Glomerular endothelial cell (primary cell): ENCODE measurements around the gene TSPOAP1. TPM values are rescaled to one million over a fixed set of nuclear protein-coding genes. Genes with fewer than 3 reads are reported as not detected.

Experiments
- DNase-seq: peaks from one replicate; pipeline ENCODE4 v3.0.0-alpha.2; 2011; ENCODE audit warnings: low read depth, low spot score; ENCODE audit errors: extremely low read depth
- total RNA-seq: library from RNA; depleted of rRNA; stranded (reverse); fragments of >200 nt; gene quantifications from 2 replicates; pipeline ENCODE4 v1.2.3, GENCODE V29; 2015

TSPOAP1 gene
- total RNA-seq, 1 donor from 2014 or later, result 0.06 TPM

DNA sequence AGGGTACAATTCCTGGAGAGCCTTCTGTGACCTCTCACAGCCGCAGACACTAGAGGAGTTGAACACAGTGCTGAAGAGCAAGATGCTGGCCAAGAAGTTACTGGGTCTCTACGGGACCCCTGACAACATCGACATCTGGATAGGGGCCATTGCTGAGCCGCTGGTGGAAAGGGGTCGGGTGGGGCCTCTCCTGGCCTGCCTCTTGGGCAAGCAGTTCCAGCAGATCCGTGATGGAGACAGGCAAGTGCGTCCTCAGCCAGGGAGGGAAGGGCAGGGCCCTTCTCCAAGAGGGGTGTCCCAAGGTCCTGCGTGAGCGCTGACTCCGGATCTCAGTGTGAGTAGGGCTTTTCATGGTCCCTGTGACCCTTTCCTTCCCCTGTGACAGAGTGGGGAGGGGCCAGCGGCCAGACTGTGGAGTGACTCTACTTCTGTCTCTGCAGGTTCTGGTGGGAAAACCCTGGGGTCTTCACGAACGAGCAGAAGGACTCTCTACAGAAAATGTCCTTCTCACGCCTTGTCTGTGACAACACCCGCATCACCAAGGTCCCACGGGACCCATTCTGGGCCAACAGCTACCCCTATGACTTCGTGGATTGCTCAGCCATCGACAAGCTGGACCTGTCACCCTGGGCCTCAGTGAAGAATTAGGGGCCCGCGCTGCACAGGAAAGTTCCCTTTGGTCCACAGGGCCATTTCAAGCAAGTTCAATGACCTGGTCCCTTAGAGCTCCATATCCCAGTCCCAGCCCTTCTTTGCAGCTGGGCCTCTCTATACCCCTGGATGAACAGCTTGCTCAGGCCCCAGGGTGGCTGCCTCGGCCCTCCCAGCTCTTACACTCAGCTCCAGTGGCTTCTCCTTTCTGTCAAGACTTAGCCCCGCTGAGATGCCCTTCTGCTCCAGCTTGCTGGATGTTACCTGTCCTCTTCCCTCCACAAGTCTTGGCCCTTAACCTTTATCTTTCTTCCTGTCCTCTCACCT, 61.0 kb downstream of the TSPOAP1 start:
- no peak for DNase-seq

DNA sequence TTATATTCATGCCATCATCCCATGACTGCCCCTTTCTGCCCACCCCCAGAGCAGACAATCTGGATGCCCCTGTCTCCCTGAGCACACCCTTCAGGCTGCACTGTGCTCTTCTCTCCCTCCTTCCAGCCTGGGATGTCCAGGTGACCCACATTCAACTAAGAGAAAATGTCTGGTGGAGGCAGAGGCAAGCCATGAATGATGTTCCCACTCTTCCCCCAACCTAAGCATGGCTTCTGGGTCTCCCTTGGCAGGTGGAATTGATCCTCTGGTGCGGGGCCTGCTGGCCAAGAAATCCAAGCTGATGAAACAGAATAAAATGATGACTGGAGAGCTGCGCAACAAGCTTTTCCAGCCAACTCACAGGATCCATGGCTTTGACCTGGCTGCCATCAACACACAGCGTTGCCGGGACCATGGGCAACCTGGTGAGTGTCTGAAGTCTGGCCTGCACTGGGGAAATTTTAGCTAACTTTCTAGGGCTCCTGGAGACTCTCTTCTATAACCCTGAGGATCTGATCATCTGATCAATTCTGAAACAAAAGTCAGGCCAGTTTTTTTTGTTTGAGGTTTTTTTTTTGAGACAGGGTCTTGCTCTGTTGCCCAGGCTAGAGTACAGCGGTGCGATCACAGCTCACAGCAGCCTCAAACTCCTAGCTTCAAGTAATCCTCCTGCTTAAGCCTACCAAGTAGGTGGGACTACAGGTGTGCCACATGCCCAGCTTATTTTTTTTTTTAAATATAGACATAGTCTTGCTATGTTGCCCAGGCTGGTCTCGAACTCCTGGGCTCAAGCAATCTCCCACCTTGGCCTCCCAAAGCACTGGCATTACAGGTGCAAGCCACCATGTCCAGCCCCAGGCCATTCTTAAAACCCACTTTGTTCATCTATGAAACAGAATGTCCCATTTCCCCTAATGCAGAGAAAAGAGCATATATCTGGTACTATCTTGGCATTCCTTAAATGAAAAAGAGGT, 62.4 kb downstream of the TSPOAP1 start:
- no peak for DNase-seq

GRCh38 chr17:58265271-58265670, 63.3 kb downstream of the TSPOAP1 start:
- no peak for DNase-seq

DNA sequence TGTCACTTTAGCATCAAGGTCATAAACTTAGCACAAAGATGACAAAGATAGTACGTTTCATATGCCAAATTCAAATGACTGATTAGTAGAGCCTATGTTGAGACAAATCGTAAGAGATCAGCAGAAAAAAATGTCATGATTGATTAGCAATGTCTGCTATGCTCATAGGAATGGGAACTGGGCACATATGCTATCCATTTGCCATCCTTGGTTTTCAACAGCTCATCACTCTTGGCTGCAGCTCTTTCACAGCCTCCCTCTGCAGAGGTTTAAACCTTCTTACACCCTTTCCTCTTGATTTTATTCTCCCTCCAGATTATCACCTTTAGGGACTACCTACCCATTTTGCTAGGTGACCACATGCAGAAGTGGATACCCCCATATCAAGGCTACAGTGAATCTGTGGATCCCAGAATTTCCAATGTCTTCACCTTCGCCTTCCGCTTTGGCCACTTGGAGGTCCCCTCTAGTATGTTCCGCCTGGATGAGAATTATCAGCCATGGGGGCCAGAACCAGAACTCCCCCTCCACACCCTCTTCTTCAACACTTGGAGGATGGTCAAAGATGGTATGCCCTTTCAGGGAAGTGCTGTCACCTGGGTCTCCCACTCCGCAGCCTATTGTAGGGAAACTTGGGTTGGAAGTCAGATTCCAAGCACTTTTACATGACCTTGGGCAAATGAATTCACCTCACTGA, 64.0 kb downstream of the TSPOAP1 start:
- DNase-seq, result no peak

DNA sequence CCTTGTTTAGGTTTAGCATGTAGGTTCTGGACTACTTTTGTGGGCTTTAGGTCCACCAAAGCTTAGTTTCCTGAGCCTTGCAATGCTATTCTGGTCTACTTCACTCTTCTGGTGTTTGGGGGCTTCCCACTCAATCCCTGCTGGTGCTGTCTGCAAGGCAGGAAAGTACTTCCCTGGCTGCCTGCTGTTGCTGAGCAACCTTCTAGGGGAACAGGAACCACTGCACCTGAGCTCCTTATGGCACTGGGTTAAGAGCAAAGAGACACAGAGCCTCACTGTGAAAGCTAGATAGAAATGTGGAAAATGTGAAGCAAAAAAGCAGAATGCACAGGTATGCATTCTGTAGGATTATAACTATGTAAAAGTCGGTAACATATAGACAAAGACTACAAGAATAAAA, 64.8 kb downstream of the TSPOAP1 start:
- DNase-seq, result no peak

DNA sequence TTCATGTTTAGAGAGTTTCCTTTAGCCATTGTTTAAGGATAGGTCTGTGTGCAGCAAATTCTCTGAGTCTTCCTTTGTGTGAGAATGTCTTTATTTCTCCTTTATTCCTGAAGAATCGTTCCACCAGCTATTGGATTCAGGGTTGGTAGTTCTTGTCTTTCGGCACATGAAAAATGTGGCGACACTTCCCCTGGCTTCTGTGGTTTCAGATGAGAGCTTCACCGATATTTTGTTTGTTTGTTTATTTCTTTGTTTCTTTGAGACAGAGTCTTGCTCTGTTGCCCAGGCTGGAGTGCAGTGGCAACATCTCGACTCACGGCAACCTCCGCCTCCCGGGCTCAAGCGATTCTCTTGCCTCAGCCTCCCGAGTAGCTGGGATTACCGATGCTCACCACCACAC, 66.4 kb downstream of the TSPOAP1 start:
- DNase-seq, result no peak

DNA sequence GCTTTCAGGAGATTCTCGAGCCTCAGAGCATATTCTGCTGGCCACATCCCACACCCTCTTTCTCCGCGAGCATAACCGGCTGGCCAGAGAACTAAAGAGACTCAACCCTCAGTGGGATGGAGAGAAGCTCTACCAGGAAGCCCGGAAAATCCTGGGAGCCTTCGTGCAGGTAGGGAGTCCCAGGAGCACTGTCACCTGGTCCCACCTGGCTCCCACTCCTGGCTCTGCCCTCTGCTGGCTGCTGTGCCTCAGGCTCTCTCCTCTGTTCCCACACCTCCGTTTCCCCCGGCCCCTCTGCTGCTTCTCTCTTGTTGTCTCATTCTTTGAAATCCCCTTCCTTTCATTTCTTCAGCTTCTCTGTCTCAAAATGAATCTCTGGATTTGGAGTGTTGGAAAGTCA, 73.8 kb downstream of the TSPOAP1 start:
- DNase-seq, result no peak

DNA sequence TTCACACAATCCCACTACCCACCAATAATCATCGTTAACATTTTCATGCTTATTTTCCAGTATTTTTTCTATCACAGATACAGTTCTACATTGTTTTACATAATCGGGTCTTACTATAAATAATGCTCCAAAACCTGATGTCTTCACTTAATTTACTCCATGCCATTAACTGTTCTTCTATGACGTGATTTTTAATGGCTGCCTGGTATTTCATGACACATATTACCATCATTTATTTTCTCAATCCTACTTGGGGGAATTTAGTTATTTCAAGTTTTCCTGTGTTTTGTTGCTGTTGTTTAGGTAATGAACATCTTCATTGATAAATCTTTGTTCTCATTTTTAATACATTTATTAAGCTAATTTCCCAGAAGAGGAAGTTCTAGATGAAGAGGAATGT, 75.5 kb downstream of the TSPOAP1 start:
- DNase-seq, result no peak

DNA sequence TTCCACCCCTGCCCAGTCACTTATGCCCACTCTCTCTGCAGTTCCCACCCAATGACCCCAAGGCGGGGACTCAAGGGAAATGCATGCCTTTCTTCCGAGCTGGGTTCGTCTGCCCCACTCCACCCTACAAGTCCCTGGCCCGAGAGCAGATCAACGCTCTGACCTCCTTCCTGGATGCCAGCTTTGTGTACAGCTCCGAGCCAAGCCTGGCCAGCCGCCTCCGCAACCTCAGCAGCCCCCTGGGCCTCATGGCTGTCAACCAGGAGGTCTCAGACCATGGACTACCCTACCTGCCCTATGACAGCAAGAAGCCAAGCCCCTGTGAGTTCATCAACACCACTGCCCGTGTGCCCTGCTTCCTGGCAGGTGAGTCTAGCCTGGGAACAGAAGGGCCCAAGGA, 76.5 kb downstream of the TSPOAP1 start:
- DNase-seq, result no peak

Other genes starting within 250 kb of the TSPOAP1 start
- 10.8 and 11.8 TPM in 2 replicates for gene DYNLL2, start 245.4 kb downstream of the TSPOAP1 start, total RNA-seq
- gene OR4D1, start 180.4 kb downstream of the TSPOAP1 start, total RNA-seq, result not detected in 2 replicates
- not detected in 2 replicates for gene OR4D2, start 161.8 kb downstream of the TSPOAP1 start, total RNA-seq
- not detected in 2 replicates for gene EPX, start 136.1 kb downstream of the TSPOAP1 start, total RNA-seq
- gene MKS1, start 109.5 kb downstream of the TSPOAP1 start, total RNA-seq, result 4.7 and 13.8 TPM in 2 replicates
- not detected in 2 replicates for gene LPO, start 90.2 kb downstream of the TSPOAP1 start, total RNA-seq
- 0.12 and 0.24 TPM in 2 replicates for gene MPO, start 47.9 kb downstream of the TSPOAP1 start, total RNA-seq
- 45.0 and 45.8 TPM in 2 replicates for gene SUPT4H1, start 23.4 kb upstream of the TSPOAP1 start, total RNA-seq
- 0.05 TPM in 1 of 2 replicates, not detected in the other for gene RNF43, start 88.7 kb upstream of the TSPOAP1 start, total RNA-seq
- gene HSF5, start 159.6 kb upstream of the TSPOAP1 start, total RNA-seq, result not detected in 2 replicates
- gene MTMR4, start 185.8 kb upstream of the TSPOAP1 start, total RNA-seq, result 27.0 and 38.4 TPM in 2 replicates